Measurements from ENCODE around the gene LPP. TPM values are rescaled to one million over a fixed set of nuclear protein-coding genes. Genes with fewer than 3 reads are reported as not detected.

LPP gene
- polyA plus RNA-seq, 2 of the 4 experiments (the other 2 are of a cell fraction), result 11.0 to 30.8 TPM

GRCh38 chr3:188889054-188889491 is 735.1 kb downstream of the LPP start:
- ChIA-PET CTCF (no interaction called here), POLR2A (no interaction called here)
- FAIRE-seq (no peak), DNase-seq (ENCODE audit: low read depth in 1 of 2, low spot score in 1 of 2) (no peak), ATAC-seq (no peak)
- Histone ChIP-seq H3K4me1 (no peaks in the 10 kb centered on the region), H3K9me3 (no peaks in the 10 kb centered on the region), H3K27ac (no peak overlapping the region), H3K4me3 (no peak overlapping the region), H3K4me2 (no peak overlapping the region)
- TF ChIP-seq POLR2AphosphoS2 (conservative IDR thresholded peaks at IDR 0.05; ENCODE audit: low read length) (no peak), REST (IDR thresholded peaks at IDR 0.05) (no peak)
- 93% methylated on average over 4 of the region's 4 CpGs for WGBS (ENCODE audit: missing lambda C conversion rate)

GRCh38 chr3:188890572-188891270 is 736.8 kb downstream of the LPP start:
- WGBS (ENCODE audit: missing lambda C conversion rate), result 85% methylated on average over 2 of the region's 2 CpGs
- DNase-seq (ENCODE audit: low read depth in 1 of 2, low spot score in 1 of 2), result no peak
- Histone ChIP-seq H3K27ac (no peak overlapping the region), H3K4me3 (no peak overlapping the region), H3K9me3 (no peaks in the 10 kb centered on the region), H3K4me1 (no peaks in the 10 kb centered on the region), H3K4me2 (no peak overlapping the region)
- ChIA-PET CTCF (no interaction called here), POLR2A (no interaction called here)
- ATAC-seq, result no peak
- no peak for FAIRE-seq
- TF ChIP-seq RCOR1 (IDR thresholded peaks at IDR 0.05; ENCODE audit: low read depth, low read length) (no peak), CTCF (IDR thresholded peaks at IDR 0.05) (no peak), PHF8 (IDR thresholded peaks at IDR 0.05; ENCODE audit: borderline replicate concordance, low read depth) (no peak), PBX3 (IDR thresholded peaks at IDR 0.05) (no peak), CBX8 (IDR thresholded peaks at IDR 0.05) (no peak), NFE2L2 (conservative IDR thresholded peaks at IDR 0.05; ENCODE audit: low read length) (no peak), SMC3 (IDR thresholded peaks at IDR 0.05) (no peak), CHD2 (IDR thresholded peaks at IDR 0.05; ENCODE audit: low read length, partially characterized antibody) (no peak), HES2 (IDR thresholded peaks at IDR 0.05) (no peak), FOXS1 (CRISPR knock-in tag; IDR thresholded peaks at IDR 0.05) (no peak), CHD4 (IDR thresholded peaks at IDR 0.05; ENCODE audit: borderline replicate concordance) (no peak), MYC (IDR thresholded peaks at IDR 0.05; ENCODE audit: borderline replicate concordance, low read length) (no peak), KDM1A (IDR thresholded peaks at IDR 0.05; ENCODE audit: low read depth) (no peak)

GRCh38 chr3:188899881-188900280 is 745.9 kb downstream of the LPP start:
- FAIRE-seq, result no peak
- 89% methylated on average over 6 of the region's 6 CpGs for WGBS (ENCODE audit: missing lambda C conversion rate)
- ChIA-PET POLR2A (no interaction called here), CTCF (interaction anchor here (0.9 kb wide), 1 partner anchor 213 kb away, joined by 5 read pairs; no protein-coding TSS in a partner anchor)
- Histone ChIP-seq H3K4me2 (peak overlapping the region; percentile 20; the same call in 1 of the 3 replicates), H3K27ac (peak overlapping the region in 1 of 2 experiments; percentile 62; a peak in 1 of 6 replicates), H3K4me1 (peaks cover 15% of the 10 kb centered on the region; the same call in 2 of the 3 replicates), H3K4me3 (no peak overlapping the region), H3K9me3 (no peaks in the 10 kb centered on the region)
- no peak for DNase-seq (ENCODE audit: low read depth in 1 of 2, low spot score in 1 of 2)
- ATAC-seq, result no peak
- TF ChIP-seq RARB (CRISPR knock-in tag; IDR thresholded peaks at IDR 0.05) (no peak), E2F6 (IDR thresholded peaks at IDR 0.05; ENCODE audit: borderline replicate concordance, low read depth) (no peak), NR3C1 (IDR thresholded peaks at IDR 0.05) (no peak), CHD4 (IDR thresholded peaks at IDR 0.05; ENCODE audit: borderline replicate concordance) (no peak), SMC3 (IDR thresholded peaks at IDR 0.05) (no peak), KDM1A (IDR thresholded peaks at IDR 0.05; ENCODE audit: low read depth) (no peak), POLR2A (IDR thresholded peaks at IDR 0.05; ENCODE audit: low read length) (no peak), RFX5 (IDR thresholded peaks at IDR 0.05) (no peak), USF2 (IDR thresholded peaks at IDR 0.05) (no peak), RCOR1 (IDR thresholded peaks at IDR 0.05; ENCODE audit: low read depth, low read length) (no peak), GATA3 (IDR thresholded peaks at IDR 0.05; ENCODE audit: borderline replicate concordance) (no peak), CTCF (IDR thresholded peaks at IDR 0.05) (no peak), HDAC2 (IDR thresholded peaks at IDR 0.05) (no peak)
